Stimulated activated CD8-positive, alpha-beta memory T cell treated with anti-CD3 and anti-CD28 coated beads, Interleukin-12 subunit alpha, Interleukin-12 subunit beta, amount 100 ng/mL, for 24 hours (primary cell): ENCODE measurements around the gene PXN.
A peak's percentile ranks its signal among the peaks of the same experiment; 100 is the strongest.

ENCODE experiments used
- DNase-seq: peaks from one replicate; pipeline ENCODE4 v3.0.0-alpha.2; 2020; ENCODE audit errors: extremely low read depth

PXN gene

DNA sequence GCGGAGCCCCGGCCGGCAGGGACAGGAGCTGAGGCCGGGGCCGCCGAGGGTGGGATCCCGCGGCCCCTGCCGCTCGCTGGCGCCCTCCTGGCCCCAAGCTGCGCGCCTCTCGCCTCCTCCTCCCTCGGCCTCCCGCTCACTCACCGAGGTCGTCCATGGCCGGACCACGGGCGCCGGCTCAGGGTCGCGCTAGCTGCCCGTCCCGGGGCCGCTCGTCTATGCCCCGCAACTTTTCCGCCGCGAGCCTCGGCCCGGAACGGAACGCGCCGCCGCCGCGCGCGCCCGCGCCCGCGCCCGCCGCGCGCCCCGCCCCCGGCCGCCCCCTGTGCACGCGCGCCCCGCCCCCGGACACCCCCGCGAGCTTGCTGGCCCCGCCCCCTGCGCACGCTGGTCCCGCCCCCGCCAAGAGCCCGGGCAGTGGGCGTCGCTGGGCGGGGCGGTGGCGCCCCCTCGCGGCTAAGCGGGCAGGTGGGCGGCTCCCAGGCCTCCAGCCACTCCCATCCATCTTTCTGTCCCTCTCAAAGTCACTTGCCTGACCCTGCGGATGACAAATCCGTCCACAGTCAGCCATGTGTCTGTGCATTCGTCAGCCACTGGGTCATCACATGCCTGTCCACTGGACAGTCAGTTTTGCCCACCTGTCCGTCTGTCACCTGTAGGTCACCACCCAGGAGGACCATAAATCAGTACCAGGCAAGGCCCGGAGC is at the start of gene PXN:
Gene PXN (minus strand): TSS at position 258 of the 707 bp plus-strand sequence. CDS start 101 bp downstream, at position 157.
- peak; percentile 80 for DNase-seq

DNA sequence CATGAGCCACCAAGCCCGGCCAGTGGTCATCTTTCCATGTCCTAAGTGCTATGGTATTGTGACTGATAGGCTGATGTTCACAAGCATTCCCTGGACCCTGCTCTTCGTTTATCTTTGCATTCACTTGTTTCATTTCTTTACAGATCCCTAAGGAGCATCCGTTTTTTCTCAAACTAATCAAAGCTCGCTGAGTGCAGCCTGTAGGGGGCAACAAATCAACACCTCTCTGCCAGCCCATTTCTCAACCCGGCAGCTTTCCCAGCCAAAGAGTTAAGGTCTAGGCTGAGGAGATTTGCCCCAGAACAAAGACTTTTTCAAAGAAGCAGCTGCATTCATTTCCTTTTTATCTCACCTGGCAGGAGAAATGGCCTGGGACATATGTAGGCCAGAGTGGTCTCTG is 48.7 kb upstream of the PXN start:
- no peak for DNase-seq

DNA sequence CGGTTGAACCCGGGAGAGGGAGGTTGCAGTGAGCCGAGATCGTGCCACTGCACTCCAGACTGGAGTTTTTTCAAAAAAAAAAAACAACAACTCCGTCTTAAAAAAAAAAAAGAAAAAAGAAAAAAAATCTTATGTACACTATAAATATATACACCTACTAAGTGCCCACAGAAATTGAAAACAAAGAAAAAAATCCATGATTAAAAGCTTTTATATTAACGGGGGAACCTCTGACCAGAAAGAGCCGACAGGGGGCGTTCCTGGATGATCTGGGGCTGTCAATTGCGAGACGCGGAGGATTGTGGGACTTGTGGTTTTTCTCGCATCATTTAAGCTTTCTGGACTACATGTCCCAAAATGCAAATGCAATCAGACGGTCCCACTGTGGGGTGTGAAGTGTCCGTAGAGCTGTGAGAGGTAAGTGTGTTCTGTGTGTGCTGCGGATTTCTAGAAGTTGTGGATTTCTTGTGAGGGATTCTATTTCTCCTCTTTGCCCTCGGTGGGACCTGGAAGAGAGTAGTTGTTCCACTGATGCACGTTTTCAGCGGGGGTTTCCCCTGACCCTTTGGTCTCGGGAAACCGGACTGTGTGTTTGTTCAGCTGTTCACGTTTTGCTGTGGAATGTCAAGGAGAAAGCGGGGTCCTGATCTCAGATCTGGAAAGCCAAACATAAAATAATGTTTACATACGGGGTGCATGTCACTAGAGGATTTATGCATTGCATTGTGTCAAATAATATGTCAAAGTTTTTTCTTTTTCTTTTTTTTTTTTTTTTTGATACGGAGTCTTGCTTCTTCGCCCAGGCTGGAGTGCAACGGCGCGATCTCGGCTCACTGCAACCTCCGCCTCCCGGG is 36.7 kb upstream of the PXN start, which contains the start of gene SIRT4:
Gene SIRT4 (plus strand): TSS at position 360 of the 854 bp plus-strand sequence. CDS start 1,241 bp downstream, outside the sequence.
- DNase-seq = peak; percentile 80

DNA sequence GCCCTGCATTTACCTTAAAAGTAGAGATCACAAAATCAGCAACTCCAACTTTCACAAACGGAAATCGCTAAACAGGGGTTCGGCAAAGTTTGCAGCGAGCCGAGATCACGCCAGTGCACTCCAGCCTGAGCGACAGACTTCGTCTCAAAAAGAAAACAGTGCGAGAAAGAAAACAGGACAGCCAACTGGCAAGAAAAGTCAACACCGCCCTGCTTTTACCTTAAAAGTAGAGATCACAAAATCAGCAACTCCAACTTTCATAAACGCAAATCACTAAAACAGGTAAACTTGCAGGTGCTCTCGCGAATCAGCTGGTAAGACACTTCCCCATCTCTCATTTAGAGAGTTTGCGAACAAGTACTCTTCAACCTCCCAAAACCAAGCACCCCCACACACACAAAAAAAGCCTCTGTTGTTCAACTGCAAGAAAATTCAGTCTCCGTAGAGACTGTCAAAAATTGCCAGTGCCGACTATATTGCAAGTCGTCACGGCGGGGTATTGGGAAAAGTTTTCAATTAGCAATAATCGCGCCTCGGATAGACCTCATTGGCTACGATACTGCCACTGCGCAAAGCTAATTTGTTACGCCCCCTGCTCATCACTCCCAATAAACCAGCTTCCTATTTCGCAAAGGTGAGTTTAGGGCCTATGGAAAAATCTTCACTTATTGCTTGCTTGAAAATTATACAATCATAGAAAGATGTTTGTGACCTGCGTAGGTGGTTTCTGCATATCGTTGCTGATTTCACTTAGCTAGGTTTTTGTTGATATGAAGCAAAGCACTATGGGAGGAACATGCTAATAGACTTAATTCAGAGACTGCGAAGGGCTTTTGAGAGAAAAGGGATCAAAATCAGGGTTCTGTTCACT is 27.4 kb upstream of the PXN start, which contains the start of gene RNU4-1:
Gene RNU4-1 (minus strand): TSS at position 577 of the 871 bp plus-strand sequence.
- peak; percentile 60 for DNase-seq

DNA sequence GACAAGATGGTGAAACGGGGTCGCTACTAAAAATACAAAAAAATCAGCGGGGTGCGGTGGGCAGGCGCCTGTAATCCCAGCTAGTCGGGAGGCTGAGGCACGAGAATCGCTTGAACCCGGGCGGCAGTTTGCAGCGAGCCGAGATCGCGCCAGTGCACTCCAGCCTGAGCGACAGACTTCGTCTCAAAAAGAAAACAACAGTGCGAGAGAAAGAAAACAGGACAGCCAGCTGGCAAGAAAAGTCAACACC is 26.8 kb upstream of the PXN start:
- no peak for DNase-seq

DNA sequence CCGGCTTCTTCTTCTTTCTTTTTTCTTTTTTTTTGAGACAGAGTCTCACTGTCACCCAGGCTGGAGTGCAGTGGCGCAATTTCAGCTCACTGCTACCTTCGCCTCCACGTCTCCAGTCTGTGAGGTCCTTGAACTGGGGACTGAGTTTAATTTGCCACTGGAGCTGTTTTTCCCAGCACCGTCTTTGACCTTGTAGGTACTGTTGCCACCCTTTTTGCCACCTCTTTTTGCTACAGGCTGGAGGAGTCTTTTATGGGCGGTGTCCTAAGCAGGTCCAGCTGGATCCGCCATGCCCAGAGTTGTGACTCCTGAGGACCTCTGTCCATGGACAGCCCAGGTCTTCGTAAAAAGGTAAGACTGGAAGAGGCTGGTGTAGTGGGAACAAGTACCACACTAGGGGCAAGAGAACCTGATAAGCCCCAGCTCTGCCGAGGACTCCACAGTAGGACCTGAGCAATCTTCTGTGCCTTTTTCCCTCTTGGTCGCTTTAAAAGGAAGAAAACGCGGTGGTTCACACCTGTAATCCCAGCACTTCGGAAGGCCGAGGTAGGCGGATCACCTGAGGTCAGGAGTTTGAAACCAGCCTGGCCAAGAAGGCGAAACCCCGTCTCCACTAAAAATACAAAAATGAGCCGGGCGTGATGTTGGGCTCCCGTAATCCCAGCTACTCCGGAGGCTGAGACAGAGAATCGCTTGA is 25.2 kb upstream of the PXN start:
- DNase-seq = no peak

DNA sequence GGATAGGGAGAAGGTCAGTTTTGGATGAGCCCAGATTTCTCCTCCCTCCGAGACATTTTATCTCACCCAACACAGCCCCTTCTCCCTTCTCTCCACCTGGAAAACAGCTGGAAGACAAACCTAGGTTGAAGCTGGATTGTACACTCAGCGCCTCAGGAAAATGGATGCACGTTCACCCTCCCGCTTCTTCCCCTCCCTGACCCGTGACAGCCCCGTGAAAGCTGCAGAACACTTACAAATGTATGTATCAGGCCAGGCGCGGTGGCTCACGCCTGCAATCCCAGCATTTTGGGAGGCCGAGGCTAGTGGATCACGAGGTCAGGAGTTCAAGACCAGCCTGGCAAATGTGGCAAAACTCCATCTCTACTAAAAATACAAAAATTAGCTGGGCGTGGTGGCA is 22.0 kb upstream of the PXN start:
- no peak for DNase-seq

DNA sequence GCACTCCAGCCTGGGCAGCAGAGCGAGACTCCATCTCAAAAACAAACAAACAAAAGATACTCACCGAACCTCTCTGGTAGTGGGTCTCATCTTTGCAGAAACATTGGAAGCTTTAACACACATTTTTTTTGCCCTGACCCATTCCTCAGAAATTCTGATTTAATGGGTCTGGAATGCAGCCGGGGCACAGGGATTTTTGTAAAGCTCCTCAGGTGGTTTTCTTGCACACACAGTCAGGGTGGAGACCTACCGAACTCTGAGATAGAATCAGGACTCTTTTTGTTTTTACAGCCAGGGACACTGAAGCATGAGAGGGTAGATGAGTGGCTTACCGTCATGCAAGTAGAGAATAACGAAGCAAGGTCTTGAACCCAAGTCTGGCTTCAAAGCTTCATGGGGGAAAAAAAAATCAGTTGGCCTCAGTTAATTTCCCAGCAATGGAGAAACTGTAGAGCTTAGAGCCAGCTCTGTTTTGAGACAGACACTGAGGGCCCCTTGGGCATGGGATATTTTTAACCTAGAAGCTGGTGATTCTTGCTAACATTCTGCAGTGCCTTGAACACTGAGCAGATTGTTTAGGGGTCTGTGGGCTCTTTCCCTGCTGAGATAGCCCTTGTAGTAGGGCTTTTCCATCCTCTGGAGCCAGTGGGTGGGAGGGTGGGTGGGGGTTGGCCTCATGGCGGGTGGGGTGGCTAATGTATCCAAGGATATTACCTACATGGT is 21.4 kb upstream of the PXN start:
- no peak for DNase-seq

DNA sequence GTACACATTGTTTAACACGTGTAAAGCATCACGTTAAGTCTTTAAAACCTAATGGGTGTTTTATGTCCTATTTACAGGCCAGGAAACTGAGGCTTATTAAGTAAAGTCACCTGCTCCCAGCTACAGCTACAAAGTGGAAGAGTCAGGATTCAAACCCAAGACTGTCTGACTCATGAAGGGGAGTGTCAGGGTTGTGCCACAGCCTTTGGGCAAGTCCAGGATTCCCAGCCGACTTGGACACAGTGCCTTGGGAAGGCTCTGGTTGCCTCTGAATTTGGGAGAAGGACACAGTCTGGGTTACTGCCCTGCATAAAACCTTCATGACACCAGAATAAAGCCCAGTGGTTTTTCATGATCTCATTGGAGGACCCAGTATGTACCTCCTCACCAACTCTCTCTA is 18.9 kb upstream of the PXN start:
- DNase-seq = no peak

DNA sequence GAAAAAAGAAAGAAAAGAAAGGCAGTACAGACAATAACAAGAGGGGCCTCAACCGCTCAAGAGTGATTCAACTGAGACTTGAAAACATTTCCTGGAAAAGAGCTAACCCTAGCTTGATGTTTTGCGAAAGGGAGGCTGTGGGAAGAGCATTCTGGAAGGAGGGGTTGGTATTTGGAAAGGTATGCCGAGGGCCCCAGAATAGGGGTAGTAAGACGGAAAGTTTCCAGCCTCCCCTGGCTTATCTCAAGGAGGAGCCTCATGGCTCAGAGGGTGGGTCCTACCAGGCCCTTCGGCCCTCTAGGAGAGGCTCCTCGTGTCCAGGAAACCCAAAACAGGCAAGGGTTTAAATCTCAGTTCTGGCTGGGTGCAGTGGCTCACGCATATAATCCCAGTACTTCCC is 17.8 kb upstream of the PXN start:
- DNase-seq = no peak

DNA sequence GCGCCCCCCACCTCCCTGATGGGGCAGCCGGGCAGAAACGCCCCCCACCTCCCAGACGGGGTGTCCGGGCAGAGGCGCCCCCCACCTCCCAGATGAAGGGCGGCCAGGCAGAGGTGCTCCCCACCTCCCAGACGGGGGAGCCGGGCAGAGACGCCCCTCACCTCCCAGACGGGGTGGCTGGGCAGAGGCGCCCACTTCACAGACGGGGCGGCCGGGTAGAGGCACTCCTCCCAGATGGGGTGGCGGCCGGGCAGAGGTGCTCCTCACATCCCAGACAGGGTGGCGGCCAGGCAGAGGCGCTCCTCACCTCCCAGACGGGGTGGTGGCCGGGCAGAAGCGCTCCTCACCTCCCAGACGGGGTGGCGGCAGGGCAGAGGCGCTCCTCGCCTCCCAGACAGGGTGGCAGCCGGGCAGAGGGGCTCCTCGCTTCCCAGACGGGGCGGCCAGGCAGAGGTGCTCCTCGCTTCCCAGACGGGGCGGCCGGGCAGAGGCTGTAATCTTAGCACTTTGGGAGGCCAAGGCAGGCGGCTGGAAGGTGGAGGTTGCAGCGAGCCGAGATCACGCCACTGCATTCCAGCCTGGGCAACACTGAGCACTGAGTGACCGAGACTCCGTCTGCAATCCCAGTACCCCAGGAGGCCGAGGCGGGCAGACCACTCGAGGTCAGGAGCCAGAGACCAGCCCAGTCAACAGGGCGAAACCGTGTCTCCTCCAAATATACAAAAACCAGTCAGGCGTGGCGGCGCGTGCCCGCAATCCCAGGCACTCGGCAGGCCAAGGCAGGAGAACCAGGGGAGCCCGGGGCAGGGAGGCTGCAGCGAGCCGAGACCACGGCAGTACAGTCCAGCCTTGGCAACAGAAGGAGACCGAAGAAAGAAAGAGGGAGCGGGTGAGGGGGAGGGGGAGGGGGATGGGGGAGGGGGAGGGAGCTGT is 12.9 kb upstream of the PXN start:
- DNase-seq = no peak

DNA sequence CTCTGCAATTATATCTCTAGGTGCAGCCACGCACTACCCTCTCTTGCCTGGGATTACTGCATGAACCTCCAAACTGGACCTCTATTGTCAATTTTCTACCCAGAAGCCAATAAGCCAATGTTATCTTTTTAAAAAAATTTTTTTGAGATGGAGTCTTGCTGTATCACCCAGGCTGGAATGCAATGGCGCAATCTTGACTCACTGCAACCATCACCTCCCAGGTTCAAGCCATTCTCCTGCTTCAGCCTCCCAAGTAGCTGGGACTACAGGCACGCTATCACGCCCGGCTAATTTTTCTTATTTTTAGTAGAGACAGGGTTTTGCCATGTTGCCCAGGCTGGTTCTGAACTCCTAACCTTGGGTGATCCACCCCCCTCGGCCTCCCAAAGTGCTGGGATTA is 11.2 kb upstream of the PXN start:
- DNase-seq = no peak

DNA sequence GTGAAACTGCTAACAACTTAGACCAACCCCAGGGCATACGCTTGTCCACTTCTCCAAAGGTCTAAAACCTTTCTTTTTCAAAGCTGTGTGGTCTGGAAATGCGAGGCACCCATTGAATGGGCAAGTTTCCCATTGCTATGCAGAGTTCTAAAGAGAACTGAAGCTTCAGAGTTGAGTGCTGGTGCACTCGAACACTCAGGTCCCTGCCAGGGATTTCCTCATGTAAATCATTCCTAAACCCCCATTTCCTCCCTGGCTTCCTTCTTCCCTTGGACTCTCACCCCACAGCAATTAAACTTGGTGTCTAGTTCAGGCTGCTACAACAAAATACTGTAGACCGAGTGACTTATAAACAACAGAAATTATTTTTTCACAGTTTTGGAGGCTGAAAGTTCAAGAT is 2.2 kb upstream of the PXN start:
- no peak for DNase-seq

DNA sequence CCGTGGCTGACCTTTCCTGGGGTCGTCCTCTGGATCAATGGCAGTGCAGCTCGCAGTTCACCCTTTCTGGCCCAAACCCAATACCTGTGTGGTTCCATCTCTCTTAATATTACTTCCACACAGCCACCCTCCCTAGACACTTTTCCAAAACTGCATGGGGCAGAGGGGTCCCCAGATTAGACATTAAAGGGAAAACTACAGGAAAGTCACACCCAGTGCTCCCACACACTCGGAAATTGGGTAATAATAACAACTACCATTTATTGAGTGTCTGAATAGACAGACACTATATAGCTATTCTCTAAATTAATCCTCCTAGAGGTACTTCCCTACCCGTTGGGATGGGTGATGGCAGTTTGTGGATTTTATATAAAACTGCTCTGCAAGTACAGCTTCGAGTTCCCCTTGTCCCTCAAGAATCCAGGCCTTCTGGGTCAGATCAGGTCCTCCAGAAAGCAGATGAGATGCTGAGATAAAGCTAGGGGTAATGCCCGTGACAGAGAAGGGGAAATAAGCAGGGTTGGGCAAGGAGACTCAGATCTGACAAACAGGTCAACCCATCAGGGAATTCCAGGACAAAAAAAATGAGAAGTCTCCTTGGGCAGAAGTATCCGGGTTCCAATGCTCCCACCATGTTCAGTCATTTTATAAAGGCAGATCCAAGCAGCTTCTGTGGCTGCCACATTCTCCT is 795 bp upstream of the PXN start:
- no peak for DNase-seq

DNA sequence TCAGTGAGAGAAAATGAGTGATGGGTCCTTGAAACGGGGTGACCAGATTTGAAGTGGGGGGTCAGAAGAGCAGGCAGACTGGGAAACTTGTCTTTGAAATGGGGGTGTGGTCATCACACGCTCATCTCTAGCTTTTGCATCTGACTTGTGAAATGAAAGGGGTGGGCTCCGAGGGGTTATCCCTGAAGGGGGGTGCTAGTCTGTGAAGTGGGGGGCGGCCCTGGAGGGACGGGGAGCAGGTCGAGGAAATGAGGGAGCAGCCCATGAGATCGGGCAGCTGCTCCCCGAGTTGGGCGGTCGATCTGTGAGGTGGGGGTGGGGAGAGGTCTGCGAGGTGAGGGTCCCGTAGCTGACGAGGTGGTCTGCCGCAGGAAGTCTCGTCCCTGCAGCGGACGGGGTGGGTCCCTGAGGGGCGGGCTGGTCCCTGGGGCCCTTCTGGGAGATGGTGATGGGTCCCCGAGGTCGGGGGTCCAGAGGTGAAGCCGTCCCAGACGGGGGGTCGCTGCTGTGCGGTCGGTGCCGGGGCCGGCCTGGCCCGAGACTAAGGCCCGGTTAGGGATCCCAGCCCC is 542 bp downstream of the PXN start:
- DNase-seq = no peak

DNA sequence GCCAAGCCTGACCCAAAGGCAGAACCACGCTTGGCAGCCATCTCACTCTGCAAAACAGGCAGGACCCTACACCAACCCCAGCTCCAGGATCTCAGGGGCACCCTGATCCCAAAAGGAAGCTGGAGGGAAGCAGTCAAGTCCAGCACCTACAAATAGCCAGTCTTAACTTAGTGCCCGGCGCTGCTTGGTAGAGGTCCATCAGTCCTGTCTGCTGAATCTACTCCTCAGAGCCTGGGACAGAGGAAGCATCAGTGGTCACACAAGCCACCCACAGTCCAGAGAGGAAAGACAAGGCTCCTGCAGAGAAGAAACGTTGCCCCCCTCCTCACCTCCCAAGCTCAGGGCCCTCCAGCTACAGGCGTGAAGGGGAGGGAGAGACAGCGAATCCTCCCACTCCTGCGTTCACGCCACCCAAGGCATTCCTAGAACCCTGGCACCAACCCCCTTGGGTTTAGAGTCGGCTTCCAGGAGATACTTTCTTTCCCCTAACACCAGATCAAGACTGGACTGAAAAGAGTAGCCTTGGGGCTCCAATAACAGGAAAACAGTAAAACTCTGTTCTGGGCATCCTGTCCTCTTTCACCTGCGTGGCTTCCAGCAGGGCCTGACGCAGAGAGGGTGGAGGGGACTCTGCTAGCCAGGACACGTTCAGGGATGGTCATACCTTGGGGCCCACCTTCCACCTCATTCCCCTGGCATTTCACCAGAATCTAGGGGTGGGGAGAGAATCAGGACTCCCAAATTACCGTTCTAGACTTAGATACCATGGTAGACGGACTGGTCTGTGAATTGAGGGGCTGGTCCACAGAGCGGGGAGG is 1.2 kb downstream of the PXN start:
- no peak for DNase-seq

DNA sequence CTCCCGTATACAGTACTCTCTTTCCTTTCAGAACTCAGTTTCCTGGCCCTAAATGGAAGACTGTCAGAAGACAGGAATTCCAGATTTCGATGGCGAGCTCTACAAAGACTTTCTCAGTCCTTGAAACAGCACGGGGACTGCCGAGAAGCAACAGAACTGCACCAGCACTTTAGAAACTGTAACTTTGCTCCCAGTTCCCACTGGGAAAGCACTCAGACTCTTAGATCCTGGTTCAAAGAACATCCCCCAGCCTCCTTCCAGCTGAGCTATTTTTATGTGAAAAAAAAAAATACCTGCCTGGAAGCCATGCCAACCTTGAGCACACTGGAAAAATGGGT is 1.8 kb downstream of the PXN start:
- DNase-seq = no peak
